ENCODE data around the gene ZNRF1.
"Not testable (repeated sequence)": the region's sequence is repeated elsewhere in the genome, so short reads cannot be mapped to it uniquely, and the experiment has no call there.

Gene ZNRF1

DNA sequence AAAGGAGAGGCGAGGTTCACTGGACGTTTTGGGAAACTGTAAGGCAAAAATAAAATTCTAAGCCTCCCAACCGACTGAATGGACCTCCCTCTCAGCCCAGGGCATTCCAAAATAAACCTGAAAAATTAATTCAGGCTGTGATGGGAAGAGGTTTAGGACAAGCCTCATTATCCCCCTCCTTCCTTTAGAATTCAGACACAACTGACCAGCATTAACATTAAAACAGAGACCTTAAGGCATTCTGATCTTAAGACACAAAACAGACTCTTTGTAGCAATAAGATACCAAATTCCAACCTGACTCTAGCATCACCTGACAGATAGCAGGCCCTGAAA lies 118.1 kb downstream of the ZNRF1 start:
- Histone ChIP-seq H3K9me3 (ENCODE audit: control insufficient read depth in 1 of 2, low read length in 2 of 2) (peaks cover 7 to 8% of the 10 kb centered on the region in 2 donors), H3K4me3 (ENCODE audit: low read depth in 1 of 2, low read length in 2 of 2) (peak overlapping the region in 1 of 2 donors; percentile 72), H3K27me3 (ENCODE audit: control insufficient read depth in 1 of 2, insufficient read depth in 2 of 2, low read length in 2 of 2) (no peaks in the 10 kb centered on the region), H3K4me1 (ENCODE audit: control insufficient read depth in 1 of 2, insufficient read depth in 2 of 2, low read length in 2 of 2) (peaks cover 12 to 14% of the 10 kb centered on the region in 2 donors), H3K27ac (ENCODE audit: low read depth, low read length) (no peak overlapping the region), H3K9ac (ENCODE audit: low read depth in 1 of 2, low read length in 2 of 2) (no peak overlapping the region), H3K36me3 (ENCODE audit: control insufficient read depth in 1 of 2, insufficient read depth in 2 of 2, low read length in 2 of 2) (no peaks in the 10 kb centered on the region)

DNA sequence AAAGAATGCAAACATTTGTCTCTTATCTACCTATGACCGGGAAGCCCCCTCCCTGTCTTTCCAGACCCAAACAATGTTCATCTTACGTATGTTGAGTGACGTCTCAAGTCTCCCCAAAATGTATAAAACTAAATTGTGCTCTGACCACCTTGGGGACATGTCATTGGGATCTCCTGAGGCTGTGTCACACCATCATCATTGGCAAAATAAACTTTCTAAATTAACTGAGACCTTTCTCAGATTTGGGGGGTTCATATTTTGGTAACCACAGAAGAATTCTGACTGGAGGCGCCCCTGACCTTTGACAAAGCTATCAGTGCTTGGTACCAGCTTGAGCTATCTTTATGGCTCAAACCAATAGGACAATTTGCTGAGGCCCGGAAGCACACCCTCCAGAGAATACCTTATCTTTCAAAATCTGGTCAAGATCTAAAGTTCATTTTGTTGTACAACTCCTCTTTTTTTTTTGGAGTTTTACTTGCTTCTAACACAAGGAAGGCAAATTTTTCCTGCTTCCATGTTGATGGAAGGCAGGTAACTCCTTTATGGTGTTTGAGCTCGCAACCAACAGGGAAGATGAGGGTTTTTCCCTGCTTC lies 120.2 kb downstream of the ZNRF1 start:
- Histone ChIP-seq H3K4me1 (ENCODE audit: control insufficient read depth in 1 of 2, insufficient read depth in 2 of 2, low read length in 2 of 2) (peaks cover 0 to 7% of the 10 kb centered on the region in 2 donors), H3K36me3 (ENCODE audit: control insufficient read depth in 1 of 2, insufficient read depth in 2 of 2, low read length in 2 of 2) (no peaks in the 10 kb centered on the region), H3K9me3 (ENCODE audit: control insufficient read depth in 1 of 2, low read length in 2 of 2) (peaks cover 11% of the 10 kb centered on the region in 2 donors), H3K9ac (ENCODE audit: low read depth in 1 of 2, low read length in 2 of 2) (no peak overlapping the region), H3K4me3 (ENCODE audit: low read depth in 1 of 2, low read length in 2 of 2) (no peak overlapping the region), H3K27ac (ENCODE audit: low read depth, low read length) (no peak overlapping the region), H3K27me3 (ENCODE audit: control insufficient read depth in 1 of 2, insufficient read depth in 2 of 2, low read length in 2 of 2) (no peaks in the 10 kb centered on the region)

DNA sequence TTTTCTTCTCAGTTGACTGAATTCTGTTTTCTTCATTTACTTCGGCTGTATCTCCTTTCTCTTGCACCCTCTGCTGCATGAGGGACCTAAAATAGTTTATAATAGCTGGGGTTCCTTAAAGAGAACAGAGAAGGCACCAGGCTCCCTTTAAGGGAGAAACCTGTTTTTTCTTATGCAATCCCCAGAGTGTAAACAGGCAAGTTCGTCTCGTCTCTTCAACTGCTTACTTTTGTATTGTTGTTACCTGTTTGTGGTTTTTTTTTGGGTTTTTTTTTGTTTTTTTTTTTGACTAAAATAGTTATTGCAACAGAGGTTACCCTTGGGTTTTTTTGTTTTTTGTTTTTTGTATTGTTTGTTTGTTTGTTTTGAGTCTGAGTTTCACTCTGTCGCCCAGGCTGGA lies 121.4 kb downstream of the ZNRF1 start:
- Histone ChIP-seq H3K27me3 (ENCODE audit: control insufficient read depth in 1 of 2, insufficient read depth in 2 of 2, low read length in 2 of 2) (no peaks in the 10 kb centered on the region), H3K4me1 (ENCODE audit: control insufficient read depth in 1 of 2, insufficient read depth in 2 of 2, low read length in 2 of 2) (peaks cover 0 to 7% of the 10 kb centered on the region in 2 donors), H3K36me3 (ENCODE audit: control insufficient read depth in 1 of 2, insufficient read depth in 2 of 2, low read length in 2 of 2) (no peaks in the 10 kb centered on the region), H3K4me3 (ENCODE audit: low read depth in 1 of 2, low read length in 2 of 2) (no peak overlapping the region), H3K9ac (ENCODE audit: low read depth in 1 of 2, low read length in 2 of 2) (no peak overlapping the region), H3K27ac (ENCODE audit: low read depth, low read length) (no peak overlapping the region), H3K9me3 (ENCODE audit: control insufficient read depth in 1 of 2, low read length in 2 of 2) (peaks cover 11% of the 10 kb centered on the region in 2 donors)

DNA sequence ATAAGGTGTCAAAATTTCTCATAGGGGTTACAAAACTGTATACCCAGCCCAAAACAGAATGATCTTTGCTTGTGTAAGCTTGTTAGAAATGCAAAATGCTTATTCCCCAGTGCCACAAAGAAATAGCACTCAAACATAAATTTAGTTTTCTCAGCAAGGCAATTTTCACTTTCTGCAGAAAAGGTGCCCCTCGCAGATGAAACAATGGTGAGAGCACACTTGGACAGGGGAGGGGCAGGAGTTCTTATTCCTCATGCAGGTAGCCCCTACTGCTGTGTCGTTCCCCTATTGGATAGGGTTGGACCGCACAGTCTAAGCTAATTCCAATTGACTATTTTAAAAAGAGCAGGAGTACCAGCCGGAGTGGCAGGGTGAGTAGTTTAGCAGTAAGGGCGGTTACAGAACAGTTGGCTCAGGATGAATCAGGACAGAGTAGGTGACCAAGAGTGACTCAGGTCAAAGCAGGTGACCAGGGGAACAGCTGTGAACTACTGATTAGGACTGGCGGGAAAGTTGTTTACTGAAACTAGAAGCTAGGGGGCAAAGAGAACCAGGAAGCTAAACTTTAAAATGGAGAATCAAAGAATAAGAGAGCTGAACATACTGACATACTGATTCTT lies 123.2 kb downstream of the ZNRF1 start:
- Histone ChIP-seq H3K27ac (ENCODE audit: low read depth, low read length) (no peak overlapping the region), H3K9me3 (ENCODE audit: control insufficient read depth in 1 of 2, low read length in 2 of 2) (peaks cover 11 to 12% of the 10 kb centered on the region in 2 donors), H3K36me3 (ENCODE audit: control insufficient read depth in 1 of 2, insufficient read depth in 2 of 2, low read length in 2 of 2) (no peaks in the 10 kb centered on the region), H3K4me1 (ENCODE audit: control insufficient read depth in 1 of 2, insufficient read depth in 2 of 2, low read length in 2 of 2) (no peaks in the 10 kb centered on the region), H3K9ac (ENCODE audit: low read depth in 1 of 2, low read length in 2 of 2) (no peak overlapping the region), H3K4me3 (ENCODE audit: low read depth in 1 of 2, low read length in 2 of 2) (no peak overlapping the region), H3K27me3 (ENCODE audit: control insufficient read depth in 1 of 2, insufficient read depth in 2 of 2, low read length in 2 of 2) (no peaks in the 10 kb centered on the region)

DNA sequence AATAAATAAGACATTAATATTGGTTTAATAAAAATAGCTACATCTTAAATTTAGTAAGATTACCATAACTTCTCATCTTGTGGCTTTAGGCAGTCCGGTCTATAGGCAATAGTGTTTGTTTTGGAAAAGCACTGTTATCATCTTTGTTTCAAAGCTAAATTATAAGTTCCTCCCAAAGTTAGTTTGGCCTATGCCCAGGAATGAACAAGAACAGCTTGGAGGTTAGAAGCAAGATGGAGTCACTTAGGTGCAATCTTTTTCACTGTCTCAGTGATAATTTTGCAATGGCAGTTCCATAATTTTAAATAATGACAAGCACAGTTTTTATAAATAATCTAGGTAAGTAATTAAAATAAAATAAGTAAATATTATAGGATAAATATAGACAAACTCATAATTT lies 123.8 kb downstream of the ZNRF1 start:
- no peaks in the 10 kb centered on the region for H3K27me3 ChIP-seq (ENCODE audit: control insufficient read depth in 1 of 2, insufficient read depth in 2 of 2, low read length in 2 of 2)
- H3K27ac ChIP-seq (ENCODE audit: low read depth, low read length) = no peak overlapping the region
- peaks cover 11 to 15% of the 10 kb centered on the region in 2 donors for H3K9me3 ChIP-seq (ENCODE audit: control insufficient read depth in 1 of 2, low read length in 2 of 2)
- H3K4me1 ChIP-seq (ENCODE audit: control insufficient read depth in 1 of 2, insufficient read depth in 2 of 2, low read length in 2 of 2) = no peaks in the 10 kb centered on the region
- no peak overlapping the region for H3K9ac ChIP-seq (ENCODE audit: low read depth in 1 of 2, low read length in 2 of 2)
- no peak overlapping the region for H3K4me3 ChIP-seq (ENCODE audit: low read depth in 1 of 2, low read length in 2 of 2)
- no peaks in the 10 kb centered on the region for H3K36me3 ChIP-seq (ENCODE audit: control insufficient read depth in 1 of 2, insufficient read depth in 2 of 2, low read length in 2 of 2)

DNA sequence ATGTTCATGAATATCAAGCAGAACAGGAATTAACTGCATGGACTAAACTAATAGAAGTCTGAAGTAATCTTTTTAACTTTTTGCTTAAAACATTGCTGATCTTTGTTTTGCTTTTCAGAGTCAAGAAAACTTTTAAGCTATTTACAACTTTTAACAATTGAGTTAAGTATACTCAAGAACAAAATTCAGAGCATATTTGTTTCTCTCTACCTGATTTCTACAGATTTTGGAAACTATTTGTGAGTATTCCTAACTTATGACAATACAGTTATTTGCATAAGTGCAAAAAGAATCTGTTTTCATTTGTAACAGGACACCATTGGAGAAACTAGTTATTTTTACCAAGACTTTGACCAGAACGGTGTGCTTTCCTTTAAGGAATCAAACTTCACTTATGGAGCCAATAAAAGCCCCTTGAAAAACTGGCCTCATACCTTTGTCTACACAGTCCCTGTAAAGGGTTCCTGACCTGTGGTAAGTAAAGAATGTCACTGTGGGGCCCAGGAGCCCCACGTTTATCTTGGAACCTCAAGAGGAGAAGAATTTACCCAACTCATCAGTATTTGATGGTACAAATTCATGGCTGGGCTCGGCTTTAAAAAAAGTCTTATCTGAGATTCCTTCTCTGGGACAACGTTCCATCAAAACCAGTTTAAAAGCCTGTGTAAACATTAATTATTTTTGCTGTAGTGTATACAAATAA lies 129.0 kb downstream of the ZNRF1 start:
- Histone ChIP-seq H3K27ac (ENCODE audit: low read depth, low read length) (no peak overlapping the region), H3K4me1 (ENCODE audit: control insufficient read depth in 1 of 2, insufficient read depth in 2 of 2, low read length in 2 of 2) (no peaks in the 10 kb centered on the region), H3K36me3 (ENCODE audit: control insufficient read depth in 1 of 2, insufficient read depth in 2 of 2, low read length in 2 of 2) (no peaks in the 10 kb centered on the region), H3K9me3 (ENCODE audit: control insufficient read depth in 1 of 2, low read length in 2 of 2) (peaks cover 0 to 6% of the 10 kb centered on the region in 2 donors), H3K27me3 (ENCODE audit: control insufficient read depth in 1 of 2, insufficient read depth in 2 of 2, low read length in 2 of 2) (no peaks in the 10 kb centered on the region), H3K9ac (ENCODE audit: low read depth in 1 of 2, low read length in 2 of 2) (no peak overlapping the region), H3K4me3 (ENCODE audit: low read depth in 1 of 2, low read length in 2 of 2) (no peak overlapping the region)

DNA sequence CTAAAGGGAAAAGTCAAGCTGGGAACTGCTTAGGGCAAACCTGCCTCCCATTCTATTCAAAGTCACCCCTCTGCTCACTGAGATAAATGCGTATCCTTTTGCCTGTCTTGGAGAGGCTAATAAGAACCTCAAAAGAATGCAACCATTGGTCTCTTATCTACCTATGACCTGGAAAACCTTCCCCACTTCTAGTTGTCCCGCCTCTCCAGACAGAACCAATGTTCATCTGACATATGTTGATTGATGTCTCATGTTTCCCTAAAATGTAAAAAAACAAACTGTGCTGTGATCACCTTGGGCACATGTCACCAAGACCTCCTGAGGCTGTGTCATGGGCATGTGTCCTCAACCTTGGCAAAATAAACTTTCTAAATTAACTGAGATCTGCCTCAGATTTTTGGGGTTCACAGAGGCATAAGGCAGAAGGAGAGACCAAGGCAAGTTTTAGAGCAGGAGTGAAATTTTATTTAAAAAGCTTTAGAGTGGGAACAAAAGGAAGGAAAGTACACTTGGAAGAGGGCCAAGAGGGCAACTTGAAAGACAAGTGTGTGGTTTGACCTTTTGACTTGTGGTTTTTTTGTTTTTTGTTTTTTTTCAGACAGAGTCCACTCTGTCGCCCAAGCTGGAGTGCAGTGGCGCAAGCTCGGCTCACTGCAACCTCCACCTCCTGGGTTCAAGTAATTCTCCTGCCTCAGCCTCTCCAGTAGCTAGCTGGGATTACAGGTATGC lies 130.8 kb downstream of the ZNRF1 start:
- H3K4me3 ChIP-seq (ENCODE audit: low read depth in 1 of 2, low read length in 2 of 2); H3K27me3 ChIP-seq (ENCODE audit: control insufficient read depth in 1 of 2, insufficient read depth in 2 of 2, low read length in 2 of 2); H3K4me1 ChIP-seq (ENCODE audit: control insufficient read depth in 1 of 2, insufficient read depth in 2 of 2, low read length in 2 of 2); H3K27ac ChIP-seq (ENCODE audit: low read depth, low read length); H3K9ac ChIP-seq (ENCODE audit: low read depth in 1 of 2, low read length in 2 of 2); H3K9me3 ChIP-seq (ENCODE audit: control insufficient read depth in 1 of 2, low read length in 2 of 2); H3K36me3 ChIP-seq (ENCODE audit: control insufficient read depth in 1 of 2, insufficient read depth in 2 of 2, low read length in 2 of 2): not testable (repeated sequence)

DNA sequence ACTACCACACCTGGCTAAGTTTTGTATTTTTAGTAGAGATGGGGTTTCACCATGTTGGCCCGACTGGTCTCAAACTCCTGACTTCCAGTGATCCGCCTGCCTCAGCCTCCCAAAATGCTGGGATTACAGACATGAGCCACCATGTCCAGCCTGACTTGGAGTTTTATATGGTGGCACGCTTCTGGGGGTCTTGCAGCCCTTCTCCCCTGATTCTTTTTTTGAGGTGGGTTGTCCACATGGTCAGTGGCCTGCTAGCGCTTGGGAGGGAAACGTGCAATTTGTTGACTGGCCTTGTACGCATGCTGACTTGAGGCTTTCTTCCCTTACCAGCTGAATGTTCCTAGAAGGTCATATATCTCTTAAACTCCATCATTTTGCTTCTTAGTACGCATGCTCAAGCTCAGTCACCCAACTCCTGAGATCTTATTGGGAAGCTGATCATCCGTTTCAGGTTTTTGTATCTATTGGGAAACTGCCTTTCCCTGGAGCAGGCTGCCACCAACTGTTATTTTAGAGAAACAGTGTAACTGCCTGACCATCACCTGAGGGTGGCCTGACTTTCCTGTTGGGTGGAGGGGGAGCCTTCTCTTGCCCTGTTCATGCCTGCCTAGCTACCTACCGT lies 131.4 kb downstream of the ZNRF1 start:
- H3K27ac ChIP-seq (ENCODE audit: low read depth, low read length) = no peak overlapping the region
- H3K27me3 ChIP-seq (ENCODE audit: control insufficient read depth in 1 of 2, insufficient read depth in 2 of 2, low read length in 2 of 2) = no peaks in the 10 kb centered on the region
- no peak overlapping the region for H3K9ac ChIP-seq (ENCODE audit: low read depth in 1 of 2, low read length in 2 of 2)
- H3K36me3 ChIP-seq (ENCODE audit: control insufficient read depth in 1 of 2, insufficient read depth in 2 of 2, low read length in 2 of 2) = no peaks in the 10 kb centered on the region
- peaks cover 0 to 6% of the 10 kb centered on the region in 2 donors for H3K9me3 ChIP-seq (ENCODE audit: control insufficient read depth in 1 of 2, low read length in 2 of 2)
- H3K4me1 ChIP-seq (ENCODE audit: control insufficient read depth in 1 of 2, insufficient read depth in 2 of 2, low read length in 2 of 2) = no peaks in the 10 kb centered on the region
- H3K4me3 ChIP-seq (ENCODE audit: low read depth in 1 of 2, low read length in 2 of 2) = no peak overlapping the region

DNA sequence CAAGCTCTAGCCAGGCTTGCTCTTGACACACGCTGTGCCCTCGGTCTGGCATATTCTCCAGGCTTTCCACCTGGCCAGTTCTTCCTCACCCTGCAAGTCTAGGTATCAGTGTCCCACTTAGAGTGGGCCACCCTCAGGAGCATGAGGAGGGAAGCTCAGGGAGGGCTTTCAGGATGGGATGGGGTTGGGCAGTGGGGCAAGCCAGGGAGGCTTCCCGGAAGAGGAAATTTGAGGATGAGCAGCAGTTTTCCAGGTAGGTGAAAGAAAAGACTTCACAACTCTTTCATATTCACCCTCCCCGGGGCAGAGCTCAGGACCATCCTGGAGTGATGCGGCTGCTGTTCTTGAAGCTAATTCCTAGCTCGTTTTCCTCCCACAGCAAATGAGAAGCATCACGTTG lies 132.3 kb downstream of the ZNRF1 start:
- Histone ChIP-seq H3K4me3 (ENCODE audit: low read depth in 1 of 2, low read length in 2 of 2) (no peak overlapping the region), H3K36me3 (ENCODE audit: control insufficient read depth in 1 of 2, insufficient read depth in 2 of 2, low read length in 2 of 2) (no peaks in the 10 kb centered on the region), H3K27ac (ENCODE audit: low read depth, low read length) (no peak overlapping the region), H3K9ac (ENCODE audit: low read depth in 1 of 2, low read length in 2 of 2) (no peak overlapping the region), H3K9me3 (ENCODE audit: control insufficient read depth in 1 of 2, low read length in 2 of 2) (peaks cover 0 to 6% of the 10 kb centered on the region in 2 donors), H3K27me3 (ENCODE audit: control insufficient read depth in 1 of 2, insufficient read depth in 2 of 2, low read length in 2 of 2) (no peaks in the 10 kb centered on the region), H3K4me1 (ENCODE audit: control insufficient read depth in 1 of 2, insufficient read depth in 2 of 2, low read length in 2 of 2) (no peaks in the 10 kb centered on the region)

DNA sequence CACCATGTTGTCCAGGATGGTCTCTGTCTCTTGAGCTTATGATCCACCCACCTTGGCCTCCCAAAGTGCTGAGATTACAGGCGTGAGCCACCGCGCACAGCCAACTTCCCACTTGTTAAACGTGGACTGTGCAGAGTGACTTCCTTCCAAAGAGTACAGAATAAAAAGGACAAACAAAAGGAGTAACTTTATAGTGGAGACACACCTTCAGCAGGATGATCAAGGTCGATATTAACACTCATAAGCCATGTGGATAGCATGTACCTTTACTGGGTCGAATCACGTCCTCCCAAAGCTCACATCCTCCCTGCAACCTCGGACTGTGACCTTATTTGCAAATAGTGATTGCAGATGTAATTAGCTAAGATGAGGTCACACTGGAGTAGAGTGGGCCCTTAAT lies 139.4 kb downstream of the ZNRF1 start:
- Histone ChIP-seq H3K27me3 (ENCODE audit: control insufficient read depth in 1 of 2, insufficient read depth in 2 of 2, low read length in 2 of 2) (no peaks in the 10 kb centered on the region), H3K36me3 (ENCODE audit: control insufficient read depth in 1 of 2, insufficient read depth in 2 of 2, low read length in 2 of 2) (no peaks in the 10 kb centered on the region), H3K9ac (ENCODE audit: low read depth in 1 of 2, low read length in 2 of 2) (no peak overlapping the region), H3K4me3 (ENCODE audit: low read depth in 1 of 2, low read length in 2 of 2) (no peak overlapping the region), H3K27ac (ENCODE audit: low read depth, low read length) (no peak overlapping the region), H3K9me3 (ENCODE audit: control insufficient read depth in 1 of 2, low read length in 2 of 2) (no peaks in the 10 kb centered on the region), H3K4me1 (ENCODE audit: control insufficient read depth in 1 of 2, insufficient read depth in 2 of 2, low read length in 2 of 2) (no peaks in the 10 kb centered on the region)
